Activated CD8-positive, alpha-beta memory T cell treated with anti-CD3 and anti-CD28 coated beads, Interleukin-2, amount 50 U/mL, for 24 hours (primary cell): Measurements from ENCODE around the gene MED15.

ENCODE experiments used
- DNase-seq: peaks from one replicate; pipeline ENCODE4 v3.0.0-alpha.2; 2020; ENCODE audit errors: extremely low read depth

The MED15 gene

DNA sequence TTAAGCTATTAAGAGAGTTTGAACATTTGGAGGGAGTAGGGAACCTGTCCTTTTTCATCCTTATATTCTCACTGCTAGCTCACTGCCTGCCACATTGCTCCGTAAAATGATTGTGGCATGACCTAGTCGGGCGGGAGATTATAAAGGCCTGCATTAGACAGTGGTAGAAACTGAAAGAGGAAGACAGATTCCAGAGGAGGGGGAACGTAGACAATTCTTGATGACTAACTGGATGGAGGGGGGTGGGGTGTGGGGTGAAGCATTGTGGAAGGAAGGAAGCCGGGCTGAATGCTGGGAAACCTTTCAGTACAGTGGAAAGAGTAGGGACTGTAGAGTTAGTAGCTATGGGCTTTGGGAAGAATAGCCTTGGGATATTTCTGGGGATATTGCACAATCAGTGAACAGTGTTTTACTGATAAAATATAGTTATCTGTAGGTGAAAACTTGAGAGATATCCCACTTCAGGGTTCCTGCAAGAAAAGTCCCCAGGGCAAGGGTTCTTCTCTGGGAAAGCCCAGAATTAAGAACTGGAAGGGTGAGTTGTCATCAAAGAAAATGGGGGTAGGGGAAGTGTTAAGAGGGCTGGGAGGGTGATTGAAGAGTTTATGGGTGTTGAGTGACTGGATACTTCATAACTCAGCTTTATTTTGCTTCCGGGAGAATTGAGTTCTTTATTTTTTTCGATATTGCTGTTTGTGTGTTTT is 2.1 kb downstream of the MED15 start:
- no peak for DNase-seq

DNA sequence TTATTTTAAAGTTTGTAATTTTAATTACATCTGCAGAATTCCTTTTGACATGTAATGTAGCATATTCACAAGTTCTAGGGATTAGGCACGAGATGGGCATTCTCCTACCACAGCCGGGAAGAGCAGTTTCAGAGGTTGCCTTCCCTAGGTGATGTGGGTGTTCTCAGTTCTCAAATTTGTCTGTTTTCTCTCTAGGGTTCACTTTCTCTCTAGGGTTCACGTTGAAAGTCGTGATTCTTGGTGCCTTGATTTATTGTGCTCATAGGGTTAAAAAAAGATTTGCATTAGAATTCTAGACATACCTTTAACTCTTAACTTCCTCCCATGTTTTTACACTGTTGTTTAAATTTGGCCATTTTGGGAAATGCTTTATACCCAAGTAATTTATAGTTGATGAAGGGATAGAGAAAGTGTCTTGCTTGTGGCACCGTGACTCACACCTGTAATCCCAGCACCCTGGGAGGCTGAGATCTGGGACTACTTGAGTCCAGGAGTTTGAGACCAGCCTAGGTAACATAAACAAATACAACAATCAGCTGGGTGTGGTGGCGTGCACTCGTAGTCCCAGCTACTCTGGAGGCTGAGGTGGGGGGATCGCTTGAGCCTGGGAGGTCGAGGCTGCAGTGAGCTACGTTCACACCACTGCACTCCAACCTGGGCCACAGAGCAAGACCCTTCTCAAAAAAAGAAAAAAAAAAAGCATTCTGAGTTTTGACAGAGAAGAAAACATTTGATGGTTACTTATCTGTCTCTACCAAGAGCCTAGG is 3.6 kb downstream of the MED15 start:
- DNase-seq = no peak

DNA sequence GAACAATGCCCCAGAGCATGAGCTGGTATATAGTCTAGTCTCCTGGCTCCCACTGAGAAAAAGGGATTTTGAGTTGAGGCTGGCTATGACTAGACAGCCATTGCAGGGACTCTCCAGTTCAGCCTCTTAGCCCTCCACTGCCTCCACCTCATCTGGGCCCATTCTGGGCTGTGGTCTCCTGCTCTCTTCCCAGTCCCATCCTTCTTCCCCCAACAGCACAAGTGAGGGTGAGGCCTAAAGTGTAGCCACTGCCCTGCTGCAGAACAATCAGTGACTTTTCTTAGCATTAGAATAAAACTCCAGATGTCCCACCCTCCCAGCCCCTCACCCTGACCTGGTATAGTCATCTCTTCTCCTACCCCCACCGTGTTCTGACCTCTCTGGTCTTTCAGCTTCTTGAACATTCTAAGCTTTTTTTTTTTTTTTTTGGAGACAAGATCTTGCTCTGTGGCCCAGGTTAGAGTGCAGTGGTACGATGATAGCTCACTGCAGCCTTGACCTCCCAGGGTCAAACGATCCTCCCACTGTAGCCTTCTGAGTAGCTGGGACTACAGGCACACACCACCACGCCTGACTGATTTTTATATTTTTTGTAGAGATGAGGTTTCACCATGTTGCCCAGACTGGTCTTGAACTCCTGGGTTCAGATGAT is 4.3 kb downstream of the MED15 start:
- no peak for DNase-seq

DNA sequence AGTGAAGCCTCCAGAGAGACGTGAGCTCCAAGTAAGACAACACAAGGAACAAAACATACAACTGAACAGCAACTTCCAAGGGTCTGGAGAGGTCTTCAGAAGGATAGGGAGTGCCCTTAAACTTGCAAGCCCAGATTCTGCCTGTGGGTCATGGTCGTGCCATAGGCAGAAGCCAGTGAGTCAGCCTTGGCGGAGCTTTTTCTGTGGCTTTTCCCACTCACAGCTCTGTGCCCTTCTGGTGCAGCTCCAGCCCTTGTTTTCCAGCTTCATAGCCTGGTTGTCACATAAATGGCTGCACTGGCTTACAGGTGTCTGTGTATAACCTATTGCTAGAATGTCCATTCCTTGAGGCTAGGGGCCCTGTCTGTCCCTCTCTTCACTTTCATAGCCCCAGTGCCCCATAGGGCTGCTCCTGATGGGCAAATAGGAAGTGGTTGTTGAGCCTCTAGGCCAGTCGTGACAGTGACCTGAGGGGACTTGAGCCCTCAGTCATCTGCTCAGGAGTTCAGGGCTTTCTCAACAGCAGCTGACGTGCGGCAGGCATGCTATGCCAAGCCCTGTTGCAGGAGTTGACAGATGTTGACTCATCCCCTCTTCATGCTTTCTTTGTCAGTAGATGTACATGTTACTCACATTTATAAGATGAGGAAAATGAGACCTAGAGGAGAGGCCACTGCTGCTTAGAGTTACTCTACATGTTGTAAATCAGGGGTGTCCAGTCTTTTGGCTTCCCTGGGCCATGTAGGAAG is 7.4 kb downstream of the MED15 start:
- no peak for DNase-seq

DNA sequence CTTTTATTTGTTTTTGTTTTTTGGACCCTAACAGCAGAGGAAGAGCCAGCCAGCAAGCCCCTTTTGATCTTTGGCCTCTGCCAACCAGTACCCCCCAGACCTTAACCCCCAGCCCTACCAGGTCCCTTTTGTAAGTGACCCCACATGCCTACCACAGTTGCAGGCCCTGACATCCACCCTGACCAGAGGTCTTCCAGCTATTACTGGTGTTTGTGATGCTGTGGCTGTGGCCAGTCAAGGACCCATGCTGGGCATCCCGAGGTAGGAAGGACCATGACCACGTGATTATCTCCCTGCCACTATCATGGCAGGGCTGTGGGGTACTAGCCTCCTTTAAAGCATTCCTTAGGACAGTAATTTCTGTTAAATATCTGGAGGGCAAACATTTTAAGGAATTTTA is 9.0 kb downstream of the MED15 start:
- DNase-seq = no peak

DNA sequence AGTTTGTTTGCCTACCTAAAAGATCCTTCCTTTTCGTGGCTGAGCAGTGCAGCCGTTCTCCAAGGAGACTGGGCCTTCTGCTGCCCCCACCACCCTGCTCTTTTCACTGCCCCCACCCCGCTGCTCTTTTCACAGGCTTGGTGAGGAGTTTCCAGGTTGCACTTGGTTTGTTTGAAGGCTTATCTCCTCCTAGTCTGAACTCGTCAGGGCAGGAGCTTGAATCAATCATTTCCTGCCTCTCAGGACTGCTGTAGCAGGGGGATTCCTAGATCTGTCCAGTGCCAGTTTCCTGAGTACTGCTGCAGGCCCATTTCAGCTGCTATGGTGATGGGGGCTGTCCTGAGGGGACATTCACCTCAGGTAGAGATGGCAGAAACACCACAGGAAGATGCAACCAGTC is 10.0 kb downstream of the MED15 start:
- DNase-seq = no peak

DNA sequence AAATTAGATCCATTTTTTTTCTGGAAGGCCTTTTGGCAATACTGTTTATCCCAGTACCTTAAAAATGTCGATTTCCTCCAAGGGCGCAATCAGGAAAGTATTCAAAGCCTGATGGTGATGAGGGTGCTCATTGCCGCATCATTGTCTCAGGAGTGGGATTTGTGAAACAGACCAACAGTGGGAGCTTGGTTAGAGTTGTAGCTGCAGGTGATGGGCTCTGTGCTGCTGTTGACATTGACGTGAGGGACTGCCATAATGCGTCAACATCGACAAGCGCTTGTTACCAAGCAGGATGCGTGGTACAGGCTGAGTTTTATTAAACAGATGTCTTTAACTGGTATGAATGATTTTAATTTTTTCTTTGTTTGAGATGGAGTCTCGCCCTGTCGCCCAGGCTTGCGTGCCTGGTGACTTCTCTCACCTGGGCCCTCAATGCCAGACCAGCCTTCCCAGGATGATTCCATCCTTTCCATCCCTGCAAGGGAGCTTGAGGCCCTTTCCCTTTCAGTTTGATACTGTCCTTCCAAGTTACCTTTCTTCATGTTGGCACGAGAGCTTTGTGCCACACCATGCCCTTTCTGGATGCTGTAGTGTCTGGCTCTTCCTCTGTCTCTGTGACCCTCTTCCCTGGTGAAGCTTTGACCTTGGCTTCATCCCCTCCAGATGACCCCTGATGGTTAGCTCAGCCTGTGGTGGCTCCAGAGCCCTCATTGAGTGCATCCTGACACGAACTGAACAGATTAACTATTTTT is 10.6 kb downstream of the MED15 start:
- DNase-seq = no peak

DNA sequence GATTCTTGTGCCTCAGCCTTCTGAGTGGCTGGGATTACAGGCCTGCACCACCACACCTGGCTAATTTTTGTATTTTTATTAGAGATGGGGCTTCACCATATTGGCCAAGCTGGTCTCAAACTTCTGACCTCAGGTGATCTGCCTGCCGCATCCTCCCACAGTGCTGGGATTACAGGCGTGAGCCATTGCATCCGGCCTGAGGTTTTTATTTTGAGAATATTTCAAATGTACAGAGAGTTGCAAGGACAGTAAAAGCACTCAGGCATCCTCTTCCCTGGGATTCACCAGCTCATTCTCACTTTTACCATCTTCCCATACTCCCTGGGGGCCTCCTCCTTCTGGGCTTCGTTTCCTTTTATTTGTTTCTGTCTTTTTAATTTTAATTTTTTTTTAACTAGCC is 12.1 kb downstream of the MED15 start:
- no peak for DNase-seq

DNA sequence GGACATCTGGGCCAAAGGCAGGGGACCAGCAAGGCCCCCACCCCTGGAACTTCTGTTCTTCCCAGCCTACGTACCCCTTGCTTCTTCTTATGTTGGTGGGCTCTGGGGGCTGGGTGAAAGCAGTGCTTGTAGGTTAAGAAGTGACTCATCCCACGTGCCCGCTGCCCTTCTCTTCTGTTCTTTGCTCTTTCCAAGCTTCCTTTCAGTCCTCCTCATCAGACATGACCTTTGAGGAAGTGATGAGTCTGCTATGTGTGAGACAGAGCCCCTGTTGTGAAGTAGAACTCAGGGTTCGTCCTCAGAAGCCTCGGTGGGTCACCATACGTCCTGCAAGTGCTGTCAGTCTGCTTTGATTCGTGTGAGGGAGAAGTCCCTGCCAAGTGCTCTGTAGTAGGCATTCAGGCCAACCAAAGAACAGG is 12.7 kb downstream of the MED15 start:
- DNase-seq = no peak

DNA sequence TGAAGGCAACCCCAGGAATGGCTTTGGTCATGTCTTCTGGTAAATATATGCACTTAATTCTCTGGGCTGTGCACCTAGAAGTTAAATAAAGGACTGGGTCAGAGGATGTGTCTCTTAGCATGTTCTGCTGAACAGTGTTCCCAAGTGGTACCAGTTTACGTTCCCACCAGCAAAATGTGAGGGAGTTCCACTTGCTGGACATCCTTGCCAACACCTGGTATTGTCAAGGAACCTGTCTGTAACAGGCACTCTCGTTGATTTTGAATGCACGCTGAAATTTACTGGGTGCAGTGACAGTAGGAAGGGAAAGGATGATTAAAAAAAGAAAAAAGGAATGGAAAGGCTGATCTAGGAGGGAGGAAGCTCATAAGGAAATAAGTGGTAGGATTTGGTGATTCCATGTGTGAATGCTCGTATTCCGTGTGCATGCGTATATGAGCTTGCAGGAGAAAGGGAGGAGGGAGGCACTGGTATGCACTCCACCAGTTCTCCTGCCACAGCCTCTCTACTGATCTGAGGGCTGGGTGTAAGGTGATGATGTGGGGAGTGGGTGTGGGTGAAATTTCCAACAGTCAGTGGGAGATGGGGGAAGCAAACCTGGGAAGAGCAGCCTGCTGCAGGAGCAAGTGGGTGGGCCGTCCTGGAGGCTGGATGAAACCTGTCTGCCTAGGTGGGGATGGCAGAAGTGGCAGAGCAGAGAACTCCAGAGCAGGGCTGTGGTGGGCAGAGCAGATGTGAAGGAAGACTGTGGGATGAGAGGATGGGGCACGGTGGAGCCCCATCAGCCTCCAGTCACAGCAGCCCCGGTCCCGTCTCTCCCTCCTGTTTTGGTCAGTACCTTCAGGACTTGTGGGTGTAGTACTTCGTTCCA is 15.0 kb downstream of the MED15 start:
- DNase-seq = no peak

DNA sequence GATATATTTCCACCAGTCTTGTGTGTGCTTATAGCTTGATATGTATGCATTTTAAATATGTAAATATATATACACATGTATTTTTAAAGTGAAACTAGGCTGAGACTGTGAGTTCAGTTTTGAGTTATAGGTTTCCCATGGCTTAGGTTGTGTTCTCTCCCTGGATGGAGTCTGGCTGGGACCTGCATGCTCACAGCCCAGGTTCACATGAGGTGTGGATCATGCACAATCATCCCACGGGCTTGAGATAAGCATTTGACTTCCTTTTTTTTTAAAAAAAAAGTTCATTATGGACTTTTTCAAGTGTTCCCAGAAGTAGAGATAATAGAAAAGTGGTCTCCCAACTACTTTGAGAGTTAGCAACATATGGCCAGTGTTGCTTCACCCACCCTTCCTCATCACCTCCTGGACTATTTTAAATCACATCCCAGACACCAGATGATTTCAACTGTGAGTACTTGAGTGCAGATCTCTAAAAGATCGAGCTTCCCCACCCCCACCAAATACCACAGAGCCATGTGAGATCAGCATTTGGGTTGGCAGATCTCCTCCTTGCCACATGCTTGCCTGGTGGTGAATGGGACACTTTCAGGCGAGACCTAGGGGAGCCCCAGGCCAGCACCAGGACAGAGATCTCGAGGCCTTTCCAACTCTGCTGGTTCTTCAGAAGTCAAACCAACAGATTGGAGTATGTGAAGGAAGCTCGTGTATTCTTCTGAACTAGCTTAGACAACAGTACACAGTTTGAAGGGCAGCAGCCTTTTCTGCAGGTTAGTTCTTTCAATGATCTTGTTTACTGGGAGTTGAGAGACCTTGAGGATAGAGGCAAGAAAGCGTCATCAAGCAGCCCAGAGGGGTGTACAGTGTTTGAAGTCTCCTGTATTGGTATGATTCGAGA is 15.9 kb downstream of the MED15 start:
- no peak for DNase-seq

DNA sequence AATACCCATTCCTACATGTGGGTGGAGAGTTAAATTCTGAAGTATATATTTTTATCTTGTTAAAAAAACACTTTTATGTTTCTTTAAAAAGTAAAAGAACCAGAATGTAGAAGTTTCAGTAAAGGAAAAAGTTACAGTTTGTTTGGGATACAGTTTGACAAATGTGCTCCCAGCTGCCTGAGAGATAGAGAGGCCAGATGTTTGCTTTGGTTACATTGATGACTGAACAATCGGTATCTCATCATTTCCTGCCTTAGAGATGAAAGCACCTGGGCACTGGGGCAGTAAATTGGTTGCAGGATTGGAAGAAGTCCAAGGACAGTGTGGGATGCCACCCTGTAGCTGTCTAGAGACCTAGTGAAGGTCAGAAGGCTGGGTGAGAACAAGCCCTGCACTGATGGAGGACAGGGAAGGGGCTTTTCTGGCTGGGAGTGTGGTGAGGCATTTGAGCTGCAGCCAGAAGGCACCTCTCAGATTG is 16.6 kb downstream of the MED15 start:
- DNase-seq = no peak

DNA sequence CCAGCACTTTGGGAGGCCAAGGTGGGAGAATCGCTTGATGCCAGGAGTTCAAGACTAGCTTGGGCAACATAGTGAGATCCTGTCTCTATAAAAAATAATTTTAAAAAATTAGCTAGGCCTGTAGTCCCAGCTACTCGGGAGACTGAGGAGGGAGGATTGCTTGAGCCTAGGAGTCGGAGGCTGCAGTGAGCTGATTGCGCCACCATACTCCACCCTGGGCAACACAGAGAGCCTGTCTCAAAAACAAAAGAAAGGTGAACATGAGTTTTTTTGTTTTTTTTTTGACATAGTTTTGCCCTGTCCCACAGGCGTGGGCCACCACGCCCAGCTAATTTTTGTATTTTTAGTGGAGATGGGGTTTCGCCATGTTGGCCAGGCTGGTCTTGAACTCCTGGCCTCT is 17.6 kb downstream of the MED15 start:
- DNase-seq = no peak

DNA sequence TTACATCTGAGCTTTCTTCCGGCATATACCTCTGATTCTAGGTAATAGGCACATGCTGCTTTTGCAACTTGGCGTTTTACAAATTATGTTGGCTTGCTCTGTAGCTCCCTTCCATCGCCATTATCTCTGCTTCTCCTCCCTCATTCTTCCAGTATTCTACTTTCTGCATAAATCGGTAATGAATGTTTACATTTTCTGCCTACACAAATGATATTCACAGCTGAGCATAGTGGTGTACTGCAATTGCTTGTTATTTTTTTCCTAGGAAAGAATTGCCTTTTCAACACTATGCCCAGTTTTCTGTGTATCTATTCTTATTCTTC is 18.9 kb downstream of the MED15 start:
- DNase-seq = no peak

DNA sequence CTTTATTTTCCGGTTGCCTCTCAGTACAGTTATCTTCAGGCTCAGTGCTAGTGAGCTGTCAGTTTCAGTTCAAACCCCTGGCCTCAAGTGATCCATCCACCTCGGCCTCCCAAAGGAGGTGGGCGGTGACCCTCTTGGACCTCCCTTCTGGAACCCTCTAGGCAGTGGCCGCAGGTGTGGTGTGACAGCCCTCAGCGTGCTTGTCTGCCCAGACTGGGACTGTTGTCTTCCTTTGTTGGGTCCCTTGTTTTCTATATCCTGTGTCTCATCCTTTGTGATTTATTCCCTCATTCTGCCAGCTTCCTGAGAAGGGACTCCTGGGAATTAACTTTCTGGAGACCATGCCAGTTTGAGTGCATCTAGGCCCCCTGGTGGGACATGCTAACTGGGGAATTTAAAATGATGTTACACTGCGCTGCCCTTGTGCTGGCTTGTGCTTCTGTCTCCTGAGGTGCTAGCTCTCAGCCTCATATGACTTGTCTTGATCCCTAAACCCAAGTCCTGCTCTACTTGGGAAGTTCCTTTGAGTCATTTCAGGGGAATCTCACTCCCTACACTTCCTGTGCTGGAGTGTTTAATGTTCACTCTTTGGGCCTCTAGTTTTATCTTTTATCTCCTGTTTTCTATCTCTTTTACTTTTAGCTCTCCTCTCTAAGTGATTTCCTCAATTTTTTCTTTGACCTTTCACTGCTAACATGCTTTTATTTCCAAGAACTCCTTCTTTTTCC is 19.4 kb downstream of the MED15 start:
- no peak for DNase-seq

DNA sequence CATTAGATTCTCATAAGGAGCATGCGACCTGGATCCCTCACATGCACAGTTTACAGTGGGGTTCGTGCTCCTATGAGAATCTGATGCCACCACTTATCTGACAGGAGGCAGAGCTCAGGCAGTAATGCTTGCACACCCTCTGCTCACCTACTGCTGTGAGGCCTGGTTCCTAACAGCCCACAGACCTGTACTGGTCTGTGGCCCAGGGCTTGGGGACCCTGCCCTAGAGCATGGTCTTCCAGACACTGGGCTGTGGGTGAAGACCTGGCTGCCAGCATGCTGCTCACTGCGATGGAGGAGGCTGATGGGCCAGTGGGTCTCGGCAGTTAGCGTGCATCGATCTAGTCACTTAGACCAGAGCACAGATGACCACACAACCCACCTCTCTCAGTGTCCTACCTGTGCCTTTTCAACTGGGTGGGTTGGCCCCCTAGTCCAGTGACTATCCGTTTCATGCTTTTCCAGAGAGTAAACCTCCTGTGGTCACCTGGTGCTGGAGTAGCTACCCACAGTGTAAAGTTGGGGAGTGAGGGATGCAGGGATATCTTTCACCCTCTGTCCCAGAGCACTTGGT is 21.1 kb downstream of the MED15 start:
- DNase-seq = no peak

DNA sequence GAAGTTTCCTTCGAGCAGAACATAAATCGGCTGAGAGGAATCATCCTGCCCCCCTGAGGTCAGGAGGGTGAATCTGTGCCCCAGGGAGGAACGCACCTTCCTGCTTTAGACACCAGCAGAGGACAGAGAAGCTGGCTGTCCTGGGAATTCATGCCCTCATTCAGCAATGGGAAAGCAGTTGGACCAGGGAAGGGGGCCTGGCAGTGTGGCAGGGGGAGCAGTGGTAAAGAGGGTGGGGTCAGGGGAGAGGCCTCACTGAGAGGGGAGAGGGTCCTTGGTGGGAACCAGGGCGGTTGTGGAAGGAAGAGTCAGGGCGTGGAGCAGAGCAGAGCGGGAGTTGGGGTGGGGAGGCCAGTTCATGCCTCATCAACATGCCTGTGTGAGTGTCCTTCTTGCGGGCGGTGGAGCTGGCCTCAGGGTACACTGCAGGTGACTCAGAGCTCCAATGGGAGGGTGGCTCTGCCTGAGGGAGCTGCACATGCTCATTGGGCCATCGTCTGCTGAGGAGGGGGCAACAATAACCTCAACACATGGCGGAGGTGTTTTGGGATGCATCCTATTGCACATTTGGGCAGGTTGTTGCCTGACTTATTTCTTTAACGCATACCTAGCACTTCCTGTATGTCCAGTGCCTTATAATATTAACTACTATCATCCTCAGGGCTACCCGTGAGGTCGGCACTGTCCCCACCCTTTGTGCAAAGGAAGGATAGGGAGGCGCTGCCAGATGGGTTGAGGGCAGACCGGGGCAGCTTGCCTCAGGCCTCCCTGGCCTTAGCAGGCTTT is 23.2 kb downstream of the MED15 start:
- DNase-seq = no peak

DNA sequence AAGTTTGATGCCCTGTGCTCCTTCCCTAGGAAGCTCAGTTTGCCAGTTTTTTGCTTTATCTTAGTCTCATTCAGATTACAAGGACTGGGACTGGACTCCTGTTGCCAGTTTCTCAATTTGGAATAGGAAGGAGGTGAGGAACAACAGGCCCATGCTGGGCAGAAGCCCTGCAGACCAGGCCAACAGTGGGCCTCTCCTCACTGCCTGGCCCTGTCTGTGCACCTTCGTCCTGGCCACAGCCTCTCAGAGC is 23.7 kb downstream of the MED15 start:
- DNase-seq = no peak
